SJSA1 (cell line): ENCODE results near the gene LRRK2. TPM values are rescaled to one million over a fixed set of nuclear protein-coding genes. Genes with fewer than 3 reads are reported as not detected.
"Not testable (repeated sequence)": the region's sequence is repeated elsewhere in the genome, so short reads cannot be mapped to it uniquely, and the experiment has no call there.

Experiments used
- DNase-seq, 2 experiments: peaks; one replicate each; pipeline ENCODE4 v3.0.0-alpha.2; 2015 to 2020; ENCODE audit warnings: low spot score in 2 of 2, low read depth in 1 of 2
- H3K27ac ChIP-seq: fragments of 250-450 bp; sonication (Bioruptor Pico); 2 replicates; pipeline ENCODE4 v1.5.1; 2020; ENCODE audit warnings: mild to moderate bottlenecking, moderate library complexity
- H3K27me3 ChIP-seq: fragments of 250-450 bp; sonication (Bioruptor Pico); replicated peaks from 2 replicates; pipeline ENCODE4 v1.5.1; 2020; ENCODE audit warnings: mild to moderate bottlenecking, moderate library complexity
- H3K36me3 ChIP-seq: fragments of 250-450 bp; sonication (Bioruptor Pico); 2 replicates; pipeline ENCODE4 v1.5.1; 2020; ENCODE audit warnings: mild to moderate bottlenecking
- H3K4me1 ChIP-seq: fragments of 250-450 bp; sonication (Bioruptor Pico); replicated peaks from 2 replicates; pipeline ENCODE4 v1.6.1; 2021; ENCODE audit warnings: mild to moderate bottlenecking
- H3K4me3 ChIP-seq: fragments of 250-450 bp; sonication (Bioruptor Pico); 2 replicates; pipeline ENCODE4 v1.5.1; 2020; ENCODE audit warnings: mild to moderate bottlenecking
- H3K9me3 ChIP-seq: fragments of 250-450 bp; sonication (Bioruptor Pico); replicated peaks from 2 replicates; pipeline ENCODE4 v1.5.1; 2020; ENCODE audit warnings: mild to moderate bottlenecking
- total RNA-seq: library from RNA; depleted of rRNA; stranded (reverse); fragments of >200 nt; shearing (Covaris generic); gene quantifications from 2 replicates; pipeline ENCODE4 v1.2.3, GENCODE V29; 2014

The LRRK2 gene
- total RNA-seq, 1 experiment from 2014 or later = 0.11 TPM

GRCh38 chr12:40244526-40245156 is 19.8 kb downstream of the LRRK2 start:
- H3K4me1 ChIP-seq, H3K27ac ChIP-seq, DNase-seq, H3K4me3 ChIP-seq, H3K9me3 ChIP-seq, H3K27me3 ChIP-seq, H3K36me3 ChIP-seq: not testable (repeated sequence)

- DNase-seq = no peak
These were observed 23.2 kb downstream of the LRRK2 start for GRCh38 chr12:40248034-40248433.

GRCh38 chr12:40248585-40249297 is 23.9 kb downstream of the LRRK2 start:
- DNase-seq = no peak
- H3K4me1 ChIP-seq = no peaks in the 10 kb centered on the region
- no peaks in the 10 kb centered on the region for H3K36me3 ChIP-seq
- no peak overlapping the region for H3K4me3 ChIP-seq
- no peaks in the 10 kb centered on the region for H3K27me3 ChIP-seq
- H3K27ac ChIP-seq = no peak overlapping the region
- no peaks in the 10 kb centered on the region for H3K9me3 ChIP-seq

More at GRCh38 chr12:40248034-40248433, 23.2 kb downstream of the LRRK2 start:
- Histone ChIP-seq H3K27ac (no peak overlapping the region), H3K4me1 (no peaks in the 10 kb centered on the region), H3K4me3 (no peak overlapping the region), H3K36me3 (no peaks in the 10 kb centered on the region), H3K9me3 (no peaks in the 10 kb centered on the region), H3K27me3 (no peaks in the 10 kb centered on the region)

- H3K4me3 ChIP-seq, H3K4me1 ChIP-seq, H3K36me3 ChIP-seq, H3K9me3 ChIP-seq, DNase-seq, H3K27me3 ChIP-seq, H3K27ac ChIP-seq: not testable (repeated sequence)
These were observed 25.9 kb downstream of the LRRK2 start for GRCh38 chr12:40250652-40251051.

- no peak overlapping the region for H3K27ac ChIP-seq
- no peaks in the 10 kb centered on the region for H3K27me3 ChIP-seq
- H3K36me3 ChIP-seq = no peaks in the 10 kb centered on the region
- H3K9me3 ChIP-seq = no peaks in the 10 kb centered on the region
- no peak overlapping the region for H3K4me3 ChIP-seq
- no peaks in the 10 kb centered on the region for H3K4me1 ChIP-seq
- DNase-seq = no peak
These were observed 29.1 kb downstream of the LRRK2 start for GRCh38 chr12:40253936-40254335.

- H3K27ac ChIP-seq = no peak overlapping the region
- DNase-seq = no peak
- no peak overlapping the region for H3K4me3 ChIP-seq
These were observed 29.8 kb downstream of the LRRK2 start for GRCh38 chr12:40254455-40255085.

GRCh38 chr12:40258371-40258770 is 33.6 kb downstream of the LRRK2 start:
- Histone ChIP-seq H3K4me1 (no peaks in the 10 kb centered on the region), H3K9me3 (no peaks in the 10 kb centered on the region), H3K27me3 (no peaks in the 10 kb centered on the region), H3K27ac (no peak overlapping the region), H3K4me3 (no peak overlapping the region), H3K36me3 (no peaks in the 10 kb centered on the region)
- no peak for DNase-seq

More at GRCh38 chr12:40254455-40255085, 29.8 kb downstream of the LRRK2 start:
- H3K9me3 ChIP-seq = no peaks in the 10 kb centered on the region
- H3K4me1 ChIP-seq = no peaks in the 10 kb centered on the region
- no peaks in the 10 kb centered on the region for H3K36me3 ChIP-seq
- no peaks in the 10 kb centered on the region for H3K27me3 ChIP-seq

GRCh38 chr12:40261937-40262336 is 37.1 kb downstream of the LRRK2 start:
- no peaks in the 10 kb centered on the region for H3K9me3 ChIP-seq
- no peaks in the 10 kb centered on the region for H3K36me3 ChIP-seq
- no peak overlapping the region for H3K4me3 ChIP-seq
- no peak overlapping the region for H3K27ac ChIP-seq
- no peak for DNase-seq
- no peaks in the 10 kb centered on the region for H3K27me3 ChIP-seq
- no peaks in the 10 kb centered on the region; the same call in 1 of the 2 replicates for H3K4me1 ChIP-seq

- no peaks in the 10 kb centered on the region for H3K27me3 ChIP-seq
- no peaks in the 10 kb centered on the region for H3K9me3 ChIP-seq
- no peak overlapping the region for H3K4me3 ChIP-seq
- no peak for DNase-seq
- H3K4me1 ChIP-seq = no peaks in the 10 kb centered on the region; the same call in 1 of the 2 replicates
- H3K36me3 ChIP-seq = no peaks in the 10 kb centered on the region
- H3K27ac ChIP-seq = no peak overlapping the region
These were observed 37.9 kb downstream of the LRRK2 start for GRCh38 chr12:40262657-40263056.

GRCh38 chr12:40263616-40264409 is 39.0 kb downstream of the LRRK2 start:
- Histone ChIP-seq H3K27ac (no peak overlapping the region), H3K36me3 (no peaks in the 10 kb centered on the region), H3K9me3 (no peaks in the 10 kb centered on the region), H3K27me3 (no peaks in the 10 kb centered on the region), H3K4me3 (no peak overlapping the region), H3K4me1 (no peaks in the 10 kb centered on the region; the same call in 1 of the 2 replicates)
- no peak for DNase-seq

GRCh38 chr12:40271981-40272664 is 47.3 kb downstream of the LRRK2 start:
- Histone ChIP-seq H3K4me1 (no peaks in the 10 kb centered on the region), H3K4me3 (no peak overlapping the region), H3K9me3 (no peaks in the 10 kb centered on the region), H3K36me3 (no peaks in the 10 kb centered on the region), H3K27me3 (no peaks in the 10 kb centered on the region), H3K27ac (no peak overlapping the region)
- DNase-seq = no peak

GRCh38 chr12:40281791-40282364 is 57.1 kb downstream of the LRRK2 start:
- no peaks in the 10 kb centered on the region for H3K4me1 ChIP-seq
- no peak for DNase-seq
- H3K27ac ChIP-seq = no peak overlapping the region
- no peak overlapping the region for H3K4me3 ChIP-seq
- H3K27me3 ChIP-seq = no peaks in the 10 kb centered on the region
- H3K9me3 ChIP-seq = no peaks in the 10 kb centered on the region
- no peaks in the 10 kb centered on the region for H3K36me3 ChIP-seq

GRCh38 chr12:40286583-40286982 is 61.8 kb downstream of the LRRK2 start:
- no peak overlapping the region for H3K27ac ChIP-seq
- H3K27me3 ChIP-seq = no peaks in the 10 kb centered on the region
- H3K9me3 ChIP-seq = no peaks in the 10 kb centered on the region
- no peak for DNase-seq
- no peaks in the 10 kb centered on the region for H3K36me3 ChIP-seq
- H3K4me1 ChIP-seq = no peaks in the 10 kb centered on the region
- no peak overlapping the region for H3K4me3 ChIP-seq
